T47D (cell line): ENCODE measurements around the gene SVOPL.
"Not testable (repeated sequence)": the region's sequence is repeated elsewhere in the genome, so short reads cannot be mapped to it uniquely, and the experiment has no call there.

Source experiments
- DNase-seq, 2 experiments: peaks; one replicate each; pipeline versions ENCODE4 v3.0.0 to v3.0.0-alpha.2; 2011 to 2012; ENCODE audit warnings: low read depth in 1 of 2, low spot score in 1 of 2
- JUND ChIP-seq: IDR thresholded peaks from 2 replicates; pipeline ENCODE4 v1.6.1; 2012; ENCODE audit warnings: low read depth
- in situ Hi-C: cut with HindIII; loops from 2 replicates; pipeline ENCODE4 v1.10.0; 2016; ENCODE audit warnings: low sequenced_read_pairs, low pct_unique_long_range_greater_than_20kb

The SVOPL gene

DNA sequence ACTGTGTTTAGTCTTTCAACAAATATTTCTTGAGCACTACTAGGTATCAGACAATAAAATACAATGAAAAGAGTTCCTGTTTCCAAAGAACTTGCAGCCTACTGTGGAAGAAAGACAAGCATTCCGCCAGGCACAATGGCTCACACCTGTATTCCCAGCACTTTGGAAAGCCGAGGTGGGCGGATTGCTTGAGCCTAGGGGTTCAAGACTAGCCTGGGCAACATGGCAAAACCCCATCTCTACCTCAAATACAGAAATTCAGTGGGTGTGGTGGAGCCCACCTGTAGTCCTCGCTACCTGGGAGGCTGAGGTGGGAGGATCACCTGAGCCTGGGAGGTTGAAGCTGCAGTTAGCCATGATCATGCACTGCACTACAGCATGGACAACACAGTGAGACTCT, 6.1 kb downstream of the SVOPL start:
- no peak for DNase-seq
- TF ChIP-seq JUND: no peak
- in situ Hi-C loops: no loop called here

DNA sequence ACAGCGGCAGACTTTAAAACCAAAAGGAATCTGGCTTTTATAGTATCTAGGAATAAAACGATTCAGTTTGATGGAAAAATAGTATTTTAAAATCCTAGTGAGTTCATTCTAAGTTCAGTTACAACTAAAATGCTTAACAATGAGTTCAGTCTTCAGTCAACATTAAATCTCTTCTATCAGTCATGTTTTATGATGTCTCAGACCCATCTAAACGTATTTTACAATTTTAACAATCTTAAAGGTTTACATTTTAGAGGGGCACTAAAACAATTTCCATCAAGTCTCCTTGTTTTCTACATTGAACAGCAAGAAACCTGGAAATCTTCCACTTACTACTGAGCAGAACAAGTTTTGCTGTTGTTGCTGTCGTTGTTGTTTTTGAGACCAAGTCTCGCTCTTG, 10.0 kb downstream of the SVOPL start:
- no peak for TF ChIP-seq JUND
- in situ Hi-C loops: no loop called here
- no peak for DNase-seq

DNA sequence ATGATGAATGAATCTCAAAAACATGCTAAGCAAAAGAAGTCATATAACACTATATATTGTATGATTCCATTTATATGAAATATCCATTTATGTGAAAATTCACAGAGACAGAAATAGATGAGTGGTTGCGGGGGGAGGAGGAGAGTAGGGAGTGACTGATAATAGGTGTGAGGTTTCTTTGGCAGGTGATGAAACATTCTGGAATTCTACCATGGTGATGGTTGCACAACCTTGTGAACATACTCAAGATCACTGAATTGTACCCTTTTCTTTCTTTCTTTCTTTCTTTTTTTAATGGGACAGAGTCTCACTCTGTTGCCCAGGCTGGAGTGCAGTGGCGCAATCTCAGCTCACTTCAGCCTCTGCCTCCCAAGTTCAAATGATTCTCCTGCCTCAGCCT, 10.7 kb downstream of the SVOPL start:
- TF ChIP-seq JUND: no peak
- DNase-seq: no peak
- in situ Hi-C loops: no loop called here

DNA sequence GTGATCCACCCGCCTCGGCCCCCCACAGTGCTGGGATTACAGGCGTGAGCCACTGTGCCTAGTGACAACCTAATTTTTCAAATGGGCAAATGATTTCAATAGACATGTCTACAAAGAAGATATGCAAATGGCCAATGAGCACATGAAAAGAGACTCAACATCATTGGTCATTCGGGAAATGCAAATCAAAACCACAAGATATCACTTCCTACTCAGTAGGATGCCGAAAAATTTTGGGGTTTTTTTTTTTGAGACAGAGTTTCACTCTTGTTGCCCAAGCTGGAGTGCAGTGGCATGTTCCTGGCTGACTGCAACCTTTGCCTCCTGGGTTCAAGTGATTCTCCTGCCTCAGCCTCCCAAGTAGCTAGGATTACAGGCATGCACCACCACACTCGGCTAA, 13.1 kb downstream of the SVOPL start:
- DNase-seq, in situ Hi-C loops: not testable (repeated sequence)

DNA sequence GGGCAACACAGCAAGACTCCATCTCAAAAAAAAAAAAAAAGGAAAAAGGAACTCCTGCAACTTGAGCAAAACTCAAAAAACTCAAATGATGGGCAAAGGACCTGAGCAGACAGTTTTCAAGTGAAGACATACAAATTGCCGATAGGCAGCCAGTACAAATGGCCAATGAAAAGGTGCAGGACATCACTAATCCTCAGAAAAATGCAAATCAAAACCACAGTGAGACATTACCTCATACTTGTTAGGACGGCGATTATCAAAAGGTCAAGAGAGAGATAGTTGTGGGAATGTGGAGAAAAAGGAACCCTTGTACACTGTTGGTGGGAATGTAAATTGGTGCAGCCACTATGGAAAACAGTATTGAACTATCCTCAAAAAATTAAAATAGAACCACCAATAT, 16.8 kb downstream of the SVOPL start:
- no peak for TF ChIP-seq JUND
- in situ Hi-C loops: no loop called here
- DNase-seq: no peak

DNA sequence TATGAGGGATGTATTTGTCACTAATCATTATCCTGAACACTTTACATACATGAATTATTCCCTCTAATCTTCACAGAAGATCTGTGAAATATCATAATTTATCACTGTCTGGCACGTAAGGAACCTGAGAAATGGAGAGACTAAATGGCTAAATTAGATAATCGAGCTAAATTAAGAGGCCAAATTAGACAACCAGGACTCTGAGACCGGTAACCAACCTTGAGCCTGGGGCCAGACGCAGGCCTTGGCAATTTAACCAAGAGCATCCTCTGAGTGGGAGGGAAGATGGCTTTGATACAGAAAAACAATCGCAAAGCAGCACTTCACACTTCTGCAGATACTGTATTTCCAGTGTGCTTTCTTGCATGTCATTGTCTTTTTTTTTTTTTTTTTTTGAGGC, 21.4 kb downstream of the SVOPL start:
- TF ChIP-seq JUND: no peak
- no peak for DNase-seq
- in situ Hi-C loops: no loop called here

DNA sequence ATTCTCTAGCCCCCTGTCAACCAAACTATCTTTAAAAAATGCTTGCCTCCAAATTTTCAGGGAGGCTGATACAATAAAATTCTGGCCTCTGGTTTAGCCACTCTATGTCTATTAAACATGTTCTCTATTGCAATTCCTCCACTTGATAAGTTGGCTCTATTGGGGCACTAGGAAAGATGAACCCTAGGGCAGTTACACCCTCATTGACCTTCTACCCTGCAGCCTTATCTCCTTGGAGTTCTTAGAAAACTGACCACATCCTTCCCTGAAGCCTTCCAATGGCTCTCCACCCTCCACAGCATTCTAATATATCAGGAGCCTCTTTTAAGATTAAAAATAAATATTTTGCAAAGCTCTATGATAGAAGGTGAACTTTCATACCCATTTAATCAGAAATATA, 30.6 kb downstream of the SVOPL start:
- DNase-seq: no peak
- in situ Hi-C loops: no loop called here
- no peak for TF ChIP-seq JUND

DNA sequence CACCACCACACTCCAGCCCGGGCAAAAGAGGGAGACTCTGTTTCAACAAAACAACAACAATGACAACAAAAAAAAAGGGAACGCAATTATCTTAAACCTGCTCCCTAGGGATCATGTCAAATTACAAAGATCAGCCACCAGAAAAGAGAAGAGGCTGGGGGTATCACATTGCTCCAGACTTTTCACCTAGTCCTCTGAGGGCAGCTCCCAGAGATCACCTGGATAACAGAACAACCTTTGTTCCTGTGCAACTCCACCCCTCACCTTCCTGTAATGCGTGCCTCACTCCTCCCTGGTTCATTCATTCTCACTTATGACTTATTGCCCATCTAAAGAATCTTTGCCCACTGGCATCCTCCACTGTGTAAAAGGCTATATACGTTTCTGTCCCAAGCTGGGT, 31.8 kb downstream of the SVOPL start:
- TF ChIP-seq JUND: no peak
- in situ Hi-C loops: no loop called here
- no peak for DNase-seq

DNA sequence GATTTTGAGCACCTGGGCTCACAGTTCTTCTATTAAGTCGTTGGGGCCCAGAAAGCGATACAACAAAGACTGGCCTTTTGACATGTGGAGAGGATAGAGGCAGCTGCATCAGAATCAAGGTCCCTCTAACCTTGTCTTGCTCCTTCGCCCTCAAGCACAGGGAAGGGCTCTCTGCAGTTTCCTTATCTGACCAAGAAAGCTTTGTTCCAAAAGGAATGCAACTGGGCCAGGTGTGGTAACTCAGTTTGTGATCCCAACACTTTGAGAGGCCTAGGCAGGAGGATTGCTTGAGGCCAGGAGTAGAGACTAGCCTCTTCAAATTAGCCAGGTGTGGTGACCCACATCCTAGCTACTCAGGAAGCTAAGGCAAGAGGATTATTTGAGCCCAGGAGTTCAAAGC, 32.2 kb downstream of the SVOPL start:
- no peak for DNase-seq
- TF ChIP-seq JUND: no peak
- in situ Hi-C loops: no loop called here

DNA sequence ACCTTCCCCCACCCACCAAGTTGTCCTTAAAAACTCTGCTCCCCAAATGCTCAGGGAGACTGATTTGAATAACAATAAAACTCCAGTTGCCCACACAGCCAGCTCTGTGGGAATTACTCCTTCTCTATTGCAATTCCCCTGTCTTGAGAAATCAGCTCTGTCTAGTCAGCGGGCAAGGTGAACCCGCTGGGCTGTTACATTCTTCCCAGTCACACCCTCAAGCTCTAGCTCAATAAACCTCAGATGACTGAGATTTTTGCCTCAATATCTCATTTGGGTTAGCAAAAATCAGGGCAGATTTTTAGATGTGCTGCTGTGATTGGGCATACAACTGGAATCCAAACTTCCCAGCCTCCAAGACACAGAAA, 32.9 kb downstream of the SVOPL start:
- in situ Hi-C loops: no loop called here
- no peak for TF ChIP-seq JUND
- DNase-seq: no peak

DNA sequence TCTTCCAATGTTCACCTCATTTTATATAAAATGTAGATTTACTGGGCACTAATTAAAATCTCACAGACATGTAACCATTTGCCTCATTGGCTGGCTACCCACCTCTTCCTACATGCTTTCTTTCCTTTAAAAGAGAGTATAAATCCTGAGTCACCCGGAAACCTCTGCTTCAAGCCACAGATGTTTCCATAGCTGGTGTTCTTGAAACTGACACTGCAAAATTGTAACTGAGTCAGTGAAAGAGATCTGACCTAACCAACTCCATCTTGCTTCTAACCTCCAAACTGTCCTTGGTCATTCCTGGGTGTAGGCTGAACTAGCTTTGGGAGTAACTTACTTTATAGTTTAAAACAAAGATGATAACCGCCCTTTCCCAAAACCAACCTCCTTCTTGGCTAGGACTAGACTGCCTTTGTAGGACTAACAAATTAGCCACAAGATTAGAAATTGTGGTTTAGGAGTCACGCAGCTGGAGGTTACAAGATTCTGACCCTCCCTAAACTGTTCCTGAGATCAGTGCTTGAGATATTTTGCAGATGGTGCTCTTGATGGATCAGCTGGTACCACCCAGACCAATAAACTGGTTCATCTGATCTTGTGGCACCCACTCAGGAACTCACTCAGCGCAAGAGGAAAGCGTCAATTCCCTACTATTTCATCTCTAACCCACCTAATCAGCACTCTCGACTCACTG, 33.5 kb downstream of the SVOPL start:
- no peak for DNase-seq
- TF ChIP-seq JUND: no peak
- in situ Hi-C loops: no loop called here

DNA sequence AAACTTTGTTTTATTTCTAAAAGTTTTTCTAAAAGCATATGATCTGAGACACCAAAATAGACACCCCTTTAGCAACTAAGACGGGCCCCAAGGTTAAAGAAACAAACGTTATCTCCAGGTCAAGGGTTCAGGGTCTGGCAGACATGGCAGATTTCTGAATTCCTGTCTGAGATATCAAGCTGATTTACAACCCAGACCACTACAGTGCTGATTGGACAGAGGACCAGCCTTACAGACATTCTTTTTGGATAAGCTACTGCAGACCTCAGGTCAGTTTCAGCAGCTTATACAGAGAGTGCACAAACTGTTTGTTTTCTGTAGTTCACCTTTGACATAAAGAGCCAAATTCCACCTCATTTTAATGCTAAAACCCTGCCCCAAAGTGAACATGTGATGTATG, 34.8 kb downstream of the SVOPL start:
- in situ Hi-C loops: no loop called here
- no peak for DNase-seq
- no peak for TF ChIP-seq JUND

DNA sequence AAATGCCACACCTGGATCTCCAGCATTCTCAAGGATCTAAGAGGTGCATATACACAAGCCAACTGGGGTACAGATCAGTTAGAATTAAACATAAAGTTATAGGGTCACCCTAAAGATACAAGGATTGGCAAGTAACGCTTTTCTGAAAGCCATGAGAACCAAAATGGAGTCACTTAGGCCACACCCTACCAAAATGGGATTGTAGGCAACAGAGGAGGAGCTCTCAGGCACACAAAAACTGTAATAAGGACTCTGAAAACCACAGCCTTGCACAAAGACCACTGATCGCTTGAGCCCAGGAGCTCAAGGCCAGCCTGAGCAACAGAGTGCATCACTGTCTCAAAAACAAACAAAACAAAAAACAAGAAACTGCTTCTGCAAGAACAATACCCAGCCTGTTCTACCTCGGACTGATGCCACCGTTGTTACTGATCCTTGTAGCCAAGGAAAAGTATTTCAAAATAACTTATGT, 35.5 kb downstream of the SVOPL start:
- no peak for DNase-seq
- in situ Hi-C loops: no loop called here
- no peak for TF ChIP-seq JUND

DNA sequence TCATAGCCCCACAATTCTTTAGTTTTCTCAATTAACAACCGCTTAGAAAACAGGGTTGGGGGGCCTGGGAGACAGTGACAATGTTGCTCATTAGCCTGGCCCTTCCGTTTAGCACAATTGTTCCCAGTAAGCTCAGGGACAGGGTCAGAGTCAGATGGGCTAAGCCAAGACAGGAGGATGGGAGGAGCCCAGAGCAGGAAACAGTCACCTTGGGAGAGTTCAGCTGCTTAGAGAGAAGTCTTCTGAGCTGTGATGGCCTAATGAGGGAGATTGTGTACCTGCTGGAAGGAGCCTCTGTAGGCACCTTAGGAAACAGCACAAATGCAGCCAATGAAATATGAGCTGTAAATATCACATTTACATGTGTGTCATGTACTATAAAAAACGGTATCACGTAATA, 35.9 kb downstream of the SVOPL start:
- peak in 1 of 2 experiments; percentile 27 for DNase-seq

More for the DNA sequence above, 35.9 kb downstream of the SVOPL start:
- no peak for TF ChIP-seq JUND
- in situ Hi-C loops: no loop called here
